GM12872 (cell line): ENCODE data around the gene PTPRB.

ENCODE experiments used
- CTCF ChIP-seq: IDR thresholded peaks from 3 replicates; pipeline ENCODE4 v1.5.1; 2011; ENCODE audit warnings: low read depth, mild to moderate bottlenecking, low read length, moderate library complexity; ENCODE audit not compliant: insufficient read depth

The PTPRB gene

GRCh38 chr12:70592664-70593063 lies 44.6 kb downstream of the PTPRB start:
- no peak for TF ChIP-seq CTCF

- no peak for TF ChIP-seq CTCF
Measured at GRCh38 chr12:70590549-70591226, 46.5 kb downstream of the PTPRB start.

GRCh38 chr12:70590051-70590450 lies 47.2 kb downstream of the PTPRB start:
- peak; percentile 89 for TF ChIP-seq CTCF

GRCh38 chr12:70584332-70584731 lies 52.9 kb downstream of the PTPRB start:
- no peak for TF ChIP-seq CTCF

- TF ChIP-seq CTCF, result no peak
Measured at GRCh38 chr12:70583251-70583650, 54.0 kb downstream of the PTPRB start.

- TF ChIP-seq CTCF, result no peak
Measured at GRCh38 chr12:70581208-70581607, 56.0 kb downstream of the PTPRB start.

- TF ChIP-seq CTCF, result no peak
Measured at GRCh38 chr12:70577283-70577634, 60.0 kb downstream of the PTPRB start.
